HG03354 (cell line): ENCODE results near the gene KCNG2.

ENCODE experiments used
- ATAC-seq: cut with Tn5 transposase; IDR thresholded peaks from one replicate; pipeline ENCODE4 v1.9.1; 2021; ENCODE audit warnings: mild to moderate bottlenecking; ENCODE audit not compliant: unreplicated experiment, poor library complexity, severe bottlenecking

The KCNG2 gene

GRCh38 chr18:79927607-79928562 lies 130.1 kb downstream of the KCNG2 start:
- no peak for ATAC-seq

- ATAC-seq: no peak
These were observed 130.8 kb downstream of the KCNG2 start for GRCh38 chr18:79928563-79928960.

DNA sequence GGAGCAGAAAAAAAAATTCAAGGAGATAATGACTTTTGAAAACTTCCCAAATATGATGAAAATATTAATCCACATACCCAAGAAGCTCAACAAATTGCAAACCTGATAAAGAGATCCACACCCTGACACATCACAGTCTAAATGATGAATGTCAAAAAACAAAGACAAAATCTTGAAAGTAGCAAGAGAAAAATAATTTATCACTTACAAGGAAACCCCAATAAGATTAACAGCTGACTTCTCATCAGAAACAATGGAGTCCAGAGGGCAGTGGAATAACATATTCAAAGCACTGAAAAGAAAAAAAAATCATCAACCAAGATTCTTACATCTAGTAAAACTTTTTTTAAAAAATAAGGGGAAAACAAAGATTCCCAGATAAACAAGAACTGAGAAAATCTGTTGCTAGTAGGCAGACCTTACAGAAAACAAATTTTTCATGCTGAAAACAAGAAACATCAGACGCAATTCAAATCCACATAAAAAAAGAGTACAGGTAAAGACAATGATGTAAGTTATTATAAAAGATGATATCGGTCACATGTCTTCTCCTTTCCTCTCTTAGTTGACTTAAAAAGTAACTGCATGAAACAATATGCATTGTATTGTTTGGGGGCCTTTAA lies 132.4 kb downstream of the KCNG2 start:
- no peak for ATAC-seq

- no peak for ATAC-seq
These were observed 133.7 kb downstream of the KCNG2 start for GRCh38 chr18:79931475-79931874.

DNA sequence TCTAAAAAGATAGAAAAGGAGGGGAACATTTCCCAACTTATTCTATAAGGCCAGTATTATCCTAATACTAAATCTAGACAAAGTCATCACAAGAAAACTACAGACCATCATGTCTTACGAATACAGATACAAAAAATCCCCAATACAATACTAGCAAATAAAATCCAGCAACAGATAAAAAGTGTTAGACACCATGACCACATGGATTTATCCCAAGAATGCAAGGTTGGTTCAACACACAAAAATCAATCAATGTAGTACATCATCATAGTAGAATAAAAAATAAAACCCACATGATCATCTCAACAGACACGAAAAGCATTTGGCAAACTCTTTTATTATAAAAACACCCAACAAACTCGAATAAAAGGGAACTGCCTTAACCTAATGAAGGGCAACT lies 135.2 kb downstream of the KCNG2 start:
- ATAC-seq: no peak

GRCh38 chr18:79933765-79934164 lies 136.0 kb downstream of the KCNG2 start:
- no peak for ATAC-seq

DNA sequence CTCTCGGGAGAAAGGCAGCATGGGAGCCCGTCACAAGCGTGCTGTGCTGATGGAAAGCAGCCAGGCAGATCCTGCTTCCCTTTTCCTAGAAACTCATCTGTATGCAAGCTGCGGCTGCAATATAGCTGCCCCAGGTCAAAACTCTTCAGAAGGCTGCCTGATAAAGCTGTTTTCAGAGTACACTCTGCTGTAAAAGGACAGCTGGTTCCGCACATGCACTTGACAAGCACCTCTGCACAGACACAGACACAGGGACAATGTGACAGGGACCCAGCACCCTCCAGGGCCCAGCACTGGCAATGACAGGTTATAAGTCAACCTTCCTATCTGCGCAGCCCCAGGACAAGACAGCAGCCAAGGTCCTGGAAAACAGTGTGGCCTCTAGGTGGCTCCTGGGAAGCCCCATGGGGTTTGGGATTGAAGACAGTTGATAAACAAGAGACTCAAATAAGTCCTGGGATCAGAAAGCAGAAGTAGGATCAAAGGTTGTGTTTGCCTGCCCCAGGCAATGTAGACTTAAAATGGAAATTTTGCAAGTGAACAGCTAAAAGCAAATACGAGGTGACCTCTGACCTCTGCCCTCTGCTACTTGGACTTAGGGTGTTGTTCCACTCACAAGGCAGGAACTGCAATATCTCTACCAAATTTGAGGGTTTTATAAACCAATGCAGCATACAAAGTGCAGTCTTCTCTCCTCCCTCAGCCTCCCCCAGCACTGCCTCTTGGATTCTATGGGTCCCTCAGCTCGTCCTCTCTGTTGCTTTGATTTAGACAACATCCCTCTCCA lies 136.8 kb downstream of the KCNG2 start:
- no peak for ATAC-seq

- no peak for ATAC-seq
These were observed 137.4 kb downstream of the KCNG2 start for GRCh38 chr18:79935098-79935480.

DNA sequence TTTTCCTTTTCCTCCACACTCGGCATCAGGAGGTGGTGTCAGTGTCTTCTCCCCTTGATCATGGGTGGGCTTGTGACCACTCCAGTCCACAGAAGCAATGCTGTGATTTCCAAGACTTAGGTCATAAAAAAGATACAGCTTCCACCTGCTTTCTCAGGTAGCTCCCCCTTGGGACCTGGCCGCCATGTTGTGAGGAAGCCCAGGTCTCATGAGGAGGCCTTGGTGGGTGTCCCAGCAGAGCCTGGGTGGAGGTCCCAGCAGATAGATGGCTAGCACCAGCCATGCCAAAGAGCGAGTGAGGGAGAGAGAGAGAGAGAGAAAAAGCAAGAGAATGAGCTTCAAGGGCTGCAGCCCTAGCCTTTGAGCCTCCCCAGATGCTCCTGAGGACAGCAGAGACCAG lies 137.8 kb downstream of the KCNG2 start:
- ATAC-seq: no peak

GRCh38 chr18:79935925-79936324 lies 138.2 kb downstream of the KCNG2 start:
- no peak for ATAC-seq

DNA sequence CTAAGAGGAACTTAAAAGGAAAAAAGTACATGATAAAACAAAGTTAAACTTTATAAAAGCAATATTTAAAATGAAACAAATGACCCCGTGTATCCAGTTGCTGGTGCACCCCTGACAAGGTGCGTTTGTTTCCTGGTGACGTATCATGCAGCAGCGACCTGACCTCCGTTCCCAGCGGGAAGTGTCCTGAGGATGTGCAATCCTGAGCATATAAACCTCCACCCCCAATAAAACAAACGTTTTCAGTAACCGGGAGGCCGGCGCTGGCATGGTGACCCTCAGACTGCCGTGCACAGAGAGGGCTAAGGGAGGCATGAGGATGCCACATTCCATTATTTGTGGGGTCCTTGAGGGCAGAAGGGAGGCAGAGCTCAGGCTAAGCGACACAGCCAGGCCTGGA lies 138.9 kb downstream of the KCNG2 start:
- no peak for ATAC-seq

GRCh38 chr18:79937103-79937860 lies 139.5 kb downstream of the KCNG2 start:
- no peak for ATAC-seq

- no peak for ATAC-seq
These were observed 140.5 kb downstream of the KCNG2 start for GRCh38 chr18:79938196-79938595.

DNA sequence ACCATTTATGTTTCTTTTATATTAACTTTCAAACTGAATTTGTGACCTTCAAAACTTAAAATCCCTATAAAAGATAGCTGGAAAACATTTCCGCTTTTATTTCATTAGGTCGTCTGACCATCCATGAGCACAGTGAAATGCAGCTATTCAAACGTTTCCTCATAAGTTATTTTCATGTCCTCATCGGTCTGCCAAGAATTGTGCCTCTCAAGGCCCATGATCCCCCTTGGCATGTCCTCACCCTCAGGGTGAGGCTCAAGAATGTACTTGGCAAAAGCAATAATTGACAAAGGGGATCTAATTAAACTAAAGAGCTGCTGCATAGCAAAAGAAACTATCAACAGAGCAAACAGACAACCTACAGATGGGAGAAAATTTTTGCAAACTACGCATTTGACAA lies 141.4 kb downstream of the KCNG2 start:
- no peak for ATAC-seq

- no peak for ATAC-seq
These were observed 142.5 kb downstream of the KCNG2 start for GRCh38 chr18:79940126-79940813.

DNA sequence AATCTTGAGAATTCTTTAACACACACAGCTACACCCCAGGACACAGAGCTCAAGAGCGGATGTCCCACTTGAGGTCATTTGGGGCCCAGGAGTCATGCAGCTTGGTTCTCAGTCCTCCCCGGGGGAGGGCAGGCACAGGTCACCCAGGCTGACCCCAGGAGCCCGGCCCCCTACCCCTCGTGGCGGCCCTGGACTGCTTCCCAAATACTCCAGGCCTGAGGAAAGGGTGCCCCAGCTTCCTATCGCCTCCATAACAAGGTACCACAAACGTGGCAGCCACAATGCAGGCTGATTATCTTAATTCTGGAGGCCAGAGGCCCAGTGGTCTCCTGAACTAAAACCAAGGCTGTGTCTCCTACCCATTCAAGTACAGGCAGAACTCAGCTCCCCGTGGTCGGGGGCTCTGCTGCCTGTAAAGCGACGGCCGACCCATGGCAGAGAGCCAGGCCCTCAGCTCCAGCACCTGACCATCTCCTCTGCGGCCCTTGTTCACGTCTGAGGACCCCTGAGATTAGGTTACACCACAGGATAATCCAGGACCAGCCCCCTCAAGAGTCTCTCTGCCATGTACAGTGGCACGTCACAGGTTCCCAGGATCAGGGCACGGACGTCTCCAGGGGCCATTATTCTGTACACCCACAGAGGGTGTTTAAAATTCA lies 143.2 kb downstream of the KCNG2 start:
- no peak for ATAC-seq

DNA sequence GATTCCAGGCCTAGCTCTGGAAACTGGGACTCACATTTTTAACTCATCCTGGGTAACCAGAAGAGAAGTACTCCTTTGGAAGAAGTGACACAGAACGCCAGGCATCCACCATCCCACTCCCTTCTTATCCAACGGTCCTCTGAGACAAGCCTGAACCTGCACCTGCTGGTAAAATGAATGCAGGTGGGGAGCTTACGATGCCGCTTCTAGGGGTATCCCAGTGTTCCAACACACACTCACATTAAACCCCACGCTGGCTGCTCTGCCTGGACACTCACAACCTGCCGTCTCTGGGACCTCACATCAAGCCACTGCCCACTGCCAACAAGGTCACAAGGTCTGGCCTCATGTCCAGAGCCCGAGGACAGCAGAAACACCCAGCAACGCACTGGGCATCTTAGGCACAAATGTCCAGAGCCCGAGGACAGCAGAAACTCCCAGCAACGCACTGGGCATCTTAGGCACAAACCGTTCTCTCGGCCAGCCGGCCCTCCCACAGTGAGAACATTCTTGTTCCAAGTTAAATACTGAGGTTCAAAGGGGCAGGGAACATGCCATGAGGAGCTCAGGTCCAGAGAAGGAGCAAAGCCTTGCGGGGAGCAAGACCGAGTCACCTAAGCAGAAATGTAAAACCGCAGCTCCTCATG lies 143.9 kb downstream of the KCNG2 start:
- ATAC-seq: no peak

DNA sequence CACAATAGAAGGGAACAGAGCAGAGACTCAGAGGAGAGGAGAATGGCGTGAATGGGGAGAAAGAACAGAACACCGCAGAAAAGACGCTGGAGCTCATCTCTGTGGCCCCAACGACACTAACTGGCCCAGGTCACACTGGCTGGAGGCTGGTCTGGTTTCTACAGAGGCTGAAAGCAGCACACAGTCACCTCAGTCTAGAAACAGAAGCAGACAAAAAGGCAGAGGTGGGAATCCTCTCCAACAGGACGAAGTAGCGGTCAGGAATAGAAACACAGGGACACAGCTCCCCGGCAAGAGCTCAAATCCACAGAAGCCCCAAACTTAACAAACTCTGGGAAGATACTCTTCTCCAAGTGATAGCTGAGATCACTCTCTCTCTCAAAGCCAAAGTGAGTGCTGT lies 144.5 kb downstream of the KCNG2 start:
- no peak for ATAC-seq
